A549 (cell line): ENCODE results near the gene SNAI3. TPM values are rescaled to one million over a fixed set of nuclear protein-coding genes. Genes with fewer than 3 reads are reported as not detected.

Experiments
- ATAC-seq, 2 experiments: fragments of 200-7000 bp in 1 of 2; fragments of >200 bp in 1 of 2; cut with Nextera tagmentation in 1 of 2; cut with Tn5 transposase in 1 of 2; 3 replicates each; pipeline versions ENCODE4 v1.8.0 to v1.9.1; 2018 to 2020; ENCODE audit warnings: mild to moderate bottlenecking in 1 of 2, moderate library complexity in 1 of 2
- CTCF ChIA-PET: fragments of 300-600 bp; sonication (Branson Sonifier 250); formaldehyde crosslinking; extraction: SDS; loops from one replicate; lab custom pipeline; 2021; ENCODE audit warnings: antibody characterized with exemption, inconsistent platforms; lab: Yijun Ruan, JAX
- POLR2A ChIA-PET: fragments of 350-600 bp; formaldehyde crosslinking; extraction: SDS; loops from one replicate; lab custom pipeline; 2021; ENCODE audit warnings: antibody characterized with exemption, inconsistent platforms; lab: Yijun Ruan, JAX
- DNase-seq, 2 experiments: peaks; one replicate each; pipeline versions ENCODE4 v3.0.0 to v3.0.0-alpha.2; 2011 to 2016; ENCODE audit warnings: low read depth in 1 of 2, low spot score in 1 of 2
- FAIRE-seq: peaks from 2 replicates; lab custom pipeline; 2011; peaks lifted over from hg19 to GRCh38; lab: Jason Lieb, UNC
- H3K27ac ChIP-seq, 2 experiments: fragments of >200 bp; sonication (Bioruptor Twin); formaldehyde crosslinking; 3 replicates each; pipeline ENCODE4 v1.5.1; 2016 to 2017
- H3K4me1 ChIP-seq: fragments of >200 bp; sonication (Bioruptor Twin); formaldehyde crosslinking; 3 replicates; pipeline ENCODE4 v1.6.1; 2016
- H3K4me2 ChIP-seq: fragments of >200 bp; sonication (Bioruptor Twin); formaldehyde crosslinking; 3 replicates; pipeline ENCODE4 v1.6.1; 2016
- H3K4me3 ChIP-seq: fragments of >200 bp; sonication (Bioruptor Twin); formaldehyde crosslinking; 3 replicates; pipeline ENCODE4 v1.5.1; 2016
- H3K9me3 ChIP-seq: fragments of >200 bp; sonication (Bioruptor Twin); formaldehyde crosslinking; 3 replicates; pipeline ENCODE4 v1.6.1; 2016
- CBX8 ChIP-seq: fragments of 200-600 bp; sonication (generic); IDR thresholded peaks from 2 replicates; pipeline ENCODE4 v1.6.1; 2016
- EP300 ChIP-seq, 2 experiments: fragments of >200 bp; sonication (Bioruptor Twin); formaldehyde crosslinking; IDR thresholded peaks; 2 replicates in 1 of 2; 3 replicates in 1 of 2; pipeline ENCODE4 v1.6.1; 2016 to 2017
- ESRRA ChIP-seq: fragments of 150-350 bp; IDR thresholded peaks from 2 replicates; pipeline ENCODE4 v1.6.1; 2014; ENCODE audit warnings: mild to moderate bottlenecking, low read length, borderline replicate concordance
- HEYL ChIP-seq: fragments of 250-450 bp; sonication (Bioruptor Pico); IDR thresholded peaks from 2 replicates; pipeline ENCODE4 v1.8.0; 2021; ENCODE audit warnings: mild to moderate bottlenecking, moderate library complexity
- HOXA7 ChIP-seq: fragments of 250-450 bp; sonication (Bioruptor Pico); IDR thresholded peaks from 2 replicates; pipeline ENCODE4 v1.5.0; 2020; ENCODE audit warnings: mild to moderate bottlenecking, moderate library complexity
- HOXB13 ChIP-seq: fragments of 250-450 bp; sonication (Bioruptor Pico); IDR thresholded peaks from 2 replicates; pipeline ENCODE4 v1.5.0; 2020; ENCODE audit warnings: low read depth, mild to moderate bottlenecking, moderate library complexity
- HOXB5 ChIP-seq: fragments of 250-450 bp; sonication (Bioruptor Pico); IDR thresholded peaks from 2 replicates; pipeline ENCODE4 v1.5.0; 2020; ENCODE audit warnings: mild to moderate bottlenecking, moderate library complexity
- KDM5A ChIP-seq: fragments of 200-600 bp; sonication (generic); IDR thresholded peaks from 2 replicates; pipeline ENCODE4 v1.6.1; 2016; ENCODE audit warnings: antibody characterized with exemption, mild to moderate bottlenecking
- MAFK ChIP-seq: fragments of 450-650 bp; IDR thresholded peaks from 2 replicates; pipeline ENCODE4 v1.6.1; 2014; ENCODE audit not compliant: partially characterized antibody
- NPAS2 ChIP-seq: fragments of 250-450 bp; sonication (Bioruptor Pico); IDR thresholded peaks from 2 replicates; pipeline ENCODE4 v1.8.0; 2022; ENCODE audit warnings: mild to moderate bottlenecking, moderate library complexity, borderline replicate concordance
- POLR2A ChIP-seq: IDR thresholded peaks from 2 replicates; pipeline ENCODE4 v1.6.1; 2012; ENCODE audit warnings: mild to moderate bottlenecking, low read length
- RAD21 ChIP-seq, 2 experiments: fragments of >200 bp in 1 of 2; sonication (Bioruptor Twin) in 1 of 2; formaldehyde crosslinking in 1 of 2; IDR thresholded peaks in 1 of 2; conservative IDR thresholded peaks in 1 of 2; 2 replicates in 1 of 2; 3 replicates in 1 of 2; pipeline ENCODE4 v1.6.1; 2012 to 2018; ENCODE audit warnings: inconsistent platforms in 1 of 2
- RARB ChIP-seq: fragments of 250-450 bp; sonication (Bioruptor Pico); IDR thresholded peaks from 2 replicates; pipeline ENCODE4 v1.8.0; 2021; ENCODE audit warnings: mild to moderate bottlenecking, moderate library complexity
- RNF2 ChIP-seq: fragments of 200-600 bp; sonication (generic); IDR thresholded peaks from 2 replicates; pipeline ENCODE4 v1.6.1; 2016; ENCODE audit warnings: low read depth, mild to moderate bottlenecking, antibody characterized with exemption, moderate library complexity, borderline replicate concordance
- SMC3 ChIP-seq: fragments of >200 bp; sonication (Bioruptor Twin); formaldehyde crosslinking; IDR thresholded peaks from 3 replicates; pipeline ENCODE4 v1.6.1; 2018; ENCODE audit warnings: inconsistent platforms
- SREBF2 ChIP-seq: fragments of 450-650 bp; IDR thresholded peaks from 2 replicates; pipeline ENCODE4 v1.6.1; 2014; ENCODE audit warnings: mild to moderate bottlenecking, moderate library complexity
- TP53 ChIP-seq: fragments of 250-450 bp; sonication (Bioruptor Pico); IDR thresholded peaks from 2 replicates; pipeline ENCODE4 v1.5.0; 2021; ENCODE audit warnings: mild to moderate bottlenecking, moderate library complexity
- WGBS: methylation state at CpG from one replicate; pipeline ENCODE4 v1.1.6; 2017; ENCODE audit errors: missing lambda C conversion rate; 5-methylcytosine and 5-hydroxymethylcytosine counted together
- polyA plus RNA-seq, 4 experiments: library from polyadenylated mRNA; depleted of rRNA in 3 of 4; stranded (reverse); fragments of >200 nt; fragmentation: RNase III in 1 of 4; extraction: RNeasy Plus Mini Kit Qiagen cat#74134 plus additional on column Dnase treatment in 1 of 4; gene quantifications; 2 replicates in 3 of 4; 3 replicates in 1 of 4; pipeline ENCODE4 v1.2.3, GENCODE V29; 2011 to 2017
- TF ChIP-seq, protein P1 (sequence below): IDR thresholded peaks from 2 replicates; pipeline ENCODE4 v1.6.1; 2012
- TF ChIP-seq, protein P2 (sequence below): fragments of >200 bp; sonication (Bioruptor Twin); formaldehyde crosslinking; IDR thresholded peaks from 2 replicates; pipeline ENCODE4 v1.6.1; 2016
- TF ChIP-seq, protein P3 (sequence below): fragments of 200-600 bp; sonication (generic); IDR thresholded peaks from 2 replicates; pipeline ENCODE4 v1.6.1; 2016; ENCODE audit warnings: antibody characterized with exemption, mild to moderate bottlenecking, moderate library complexity
- TF ChIP-seq, protein P4 (sequence below): IDR thresholded peaks from 2 replicates; pipeline ENCODE4 v1.6.1; 2012; ENCODE audit warnings: low read depth, borderline replicate concordance

SNAI3 gene
- polyA plus RNA-seq, 2 of the 4 experiments (the other 2 are of a cell fraction): not detected

DNA sequence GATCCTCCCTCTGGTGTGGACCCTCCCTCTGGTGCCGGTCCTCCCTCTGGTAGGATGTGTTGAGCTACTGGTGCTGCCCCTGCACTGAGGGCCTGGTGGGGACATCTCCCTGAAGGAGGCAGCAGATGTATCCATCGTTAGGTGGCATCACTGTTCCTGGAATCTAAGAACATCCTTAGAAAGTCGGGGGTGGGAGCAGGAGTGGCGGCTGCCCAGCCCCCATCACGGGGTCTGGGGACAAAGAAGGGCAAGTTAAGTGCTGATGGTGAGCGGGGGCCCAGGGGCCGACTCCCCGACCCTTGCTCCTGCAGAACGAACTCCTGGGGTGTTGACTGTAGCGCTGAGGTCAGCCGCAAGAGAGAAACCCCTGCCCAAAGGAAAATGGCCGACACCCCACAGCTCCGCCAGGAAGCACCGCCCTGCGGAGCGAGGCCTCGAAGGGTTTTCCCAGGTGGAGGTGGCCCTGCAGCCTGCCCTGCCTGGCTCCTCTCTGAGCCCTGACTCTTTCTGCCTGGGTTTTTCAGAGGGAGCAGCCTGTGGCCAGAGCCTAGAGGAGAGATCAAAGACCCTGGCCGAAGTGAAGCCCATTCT, 25.5 kb upstream of the SNAI3 start:
- ChIA-PET CTCF (interaction anchor here (1.5 kb wide), 1 partner anchor 25 kb away, joined by 8 read pairs; no protein-coding TSS in a partner anchor), POLR2A (no interaction called here)
- ATAC-seq: peak in 1 of 2 experiments; percentile 40; a peak in 3 of 6 replicates
- 88% methylated on average over 12 of the region's 18 CpGs for WGBS
- peaks cover 7% of the 10 kb centered on the region; the same call in 1 of the 3 replicates for H3K4me1 ChIP-seq
- H3K27ac ChIP-seq: 0 out of 6 replicates have a peak overlapping the region, but pooled peaks of 1 of the 2 experiments have one; percentile 3
- H3K9me3 ChIP-seq: no peaks in the 10 kb centered on the region
- FAIRE-seq: no peak
- peak in 1 of 2 experiments; percentile 40 for DNase-seq
- no peak overlapping the region for H3K4me2 ChIP-seq
- H3K4me3 ChIP-seq: no peak overlapping the region
- TF ChIP-seq KDM5A: no peak
- no peak for TF ChIP-seq POLR2A
- no peak for TF ChIP-seq SMC3
- TF ChIP-seq MAFK: no peak
- TF ChIP-seq ESRRA: no peak
- TF ChIP-seq RAD21 (conservative IDR thresholded peaks at IDR 0.05 in 1 of 2, IDR thresholded peaks at IDR 0.05 in 1 of 2): no peak
- TF ChIP-seq HOXA7 (CRISPR knock-in tag): no peak
- TF ChIP-seq TP53 (CRISPR knock-in tag): no peak
- no peak for TF ChIP-seq HOXB13 (CRISPR knock-in tag)
- TF ChIP-seq SREBF2: no peak
- TF ChIP-seq, protein P1, sequence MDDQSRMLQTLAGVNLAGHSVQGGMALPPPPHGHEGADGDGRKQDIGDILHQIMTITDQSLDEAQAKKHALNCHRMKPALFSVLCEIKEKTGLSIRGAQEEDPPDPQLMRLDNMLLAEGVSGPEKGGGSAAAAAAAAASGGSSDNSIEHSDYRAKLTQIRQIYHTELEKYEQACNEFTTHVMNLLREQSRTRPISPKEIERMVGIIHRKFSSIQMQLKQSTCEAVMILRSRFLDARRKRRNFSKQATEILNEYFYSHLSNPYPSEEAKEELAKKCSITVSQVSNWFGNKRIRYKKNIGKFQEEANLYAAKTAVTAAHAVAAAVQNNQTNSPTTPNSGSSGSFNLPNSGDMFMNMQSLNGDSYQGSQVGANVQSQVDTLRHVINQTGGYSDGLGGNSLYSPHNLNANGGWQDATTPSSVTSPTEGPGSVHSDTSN: no peak
- no peak for TF ChIP-seq CBX8
- no peak for TF ChIP-seq HOXB5 (CRISPR knock-in tag)
- TF ChIP-seq, protein P2, sequence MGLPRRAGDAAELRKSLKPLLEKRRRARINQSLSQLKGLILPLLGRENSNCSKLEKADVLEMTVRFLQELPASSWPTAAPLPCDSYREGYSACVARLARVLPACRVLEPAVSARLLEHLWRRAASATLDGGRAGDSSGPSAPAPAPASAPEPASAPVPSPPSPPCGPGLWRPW: no peak
- TF ChIP-seq, protein P3, sequence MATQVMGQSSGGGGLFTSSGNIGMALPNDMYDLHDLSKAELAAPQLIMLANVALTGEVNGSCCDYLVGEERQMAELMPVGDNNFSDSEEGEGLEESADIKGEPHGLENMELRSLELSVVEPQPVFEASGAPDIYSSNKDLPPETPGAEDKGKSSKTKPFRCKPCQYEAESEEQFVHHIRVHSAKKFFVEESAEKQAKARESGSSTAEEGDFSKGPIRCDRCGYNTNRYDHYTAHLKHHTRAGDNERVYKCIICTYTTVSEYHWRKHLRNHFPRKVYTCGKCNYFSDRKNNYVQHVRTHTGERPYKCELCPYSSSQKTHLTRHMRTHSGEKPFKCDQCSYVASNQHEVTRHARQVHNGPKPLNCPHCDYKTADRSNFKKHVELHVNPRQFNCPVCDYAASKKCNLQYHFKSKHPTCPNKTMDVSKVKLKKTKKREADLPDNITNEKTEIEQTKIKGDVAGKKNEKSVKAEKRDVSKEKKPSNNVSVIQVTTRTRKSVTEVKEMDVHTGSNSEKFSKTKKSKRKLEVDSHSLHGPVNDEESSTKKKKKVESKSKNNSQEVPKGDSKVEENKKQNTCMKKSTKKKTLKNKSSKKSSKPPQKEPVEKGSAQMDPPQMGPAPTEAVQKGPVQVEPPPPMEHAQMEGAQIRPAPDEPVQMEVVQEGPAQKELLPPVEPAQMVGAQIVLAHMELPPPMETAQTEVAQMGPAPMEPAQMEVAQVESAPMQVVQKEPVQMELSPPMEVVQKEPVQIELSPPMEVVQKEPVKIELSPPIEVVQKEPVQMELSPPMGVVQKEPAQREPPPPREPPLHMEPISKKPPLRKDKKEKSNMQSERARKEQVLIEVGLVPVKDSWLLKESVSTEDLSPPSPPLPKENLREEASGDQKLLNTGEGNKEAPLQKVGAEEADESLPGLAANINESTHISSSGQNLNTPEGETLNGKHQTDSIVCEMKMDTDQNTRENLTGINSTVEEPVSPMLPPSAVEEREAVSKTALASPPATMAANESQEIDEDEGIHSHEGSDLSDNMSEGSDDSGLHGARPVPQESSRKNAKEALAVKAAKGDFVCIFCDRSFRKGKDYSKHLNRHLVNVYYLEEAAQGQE: no peak
- no peak for TF ChIP-seq EP300 (IDR thresholded peaks at IDR 0.05)
- no peak for TF ChIP-seq RARB (CRISPR knock-in tag)
- TF ChIP-seq RNF2: no peak
- TF ChIP-seq, protein P4, sequence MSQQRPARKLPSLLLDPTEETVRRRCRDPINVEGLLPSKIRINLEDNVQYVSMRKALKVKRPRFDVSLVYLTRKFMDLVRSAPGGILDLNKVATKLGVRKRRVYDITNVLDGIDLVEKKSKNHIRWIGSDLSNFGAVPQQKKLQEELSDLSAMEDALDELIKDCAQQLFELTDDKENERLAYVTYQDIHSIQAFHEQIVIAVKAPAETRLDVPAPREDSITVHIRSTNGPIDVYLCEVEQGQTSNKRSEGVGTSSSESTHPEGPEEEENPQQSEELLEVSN: no peak
- no peak for TF ChIP-seq NPAS2 (CRISPR knock-in tag)

DNA sequence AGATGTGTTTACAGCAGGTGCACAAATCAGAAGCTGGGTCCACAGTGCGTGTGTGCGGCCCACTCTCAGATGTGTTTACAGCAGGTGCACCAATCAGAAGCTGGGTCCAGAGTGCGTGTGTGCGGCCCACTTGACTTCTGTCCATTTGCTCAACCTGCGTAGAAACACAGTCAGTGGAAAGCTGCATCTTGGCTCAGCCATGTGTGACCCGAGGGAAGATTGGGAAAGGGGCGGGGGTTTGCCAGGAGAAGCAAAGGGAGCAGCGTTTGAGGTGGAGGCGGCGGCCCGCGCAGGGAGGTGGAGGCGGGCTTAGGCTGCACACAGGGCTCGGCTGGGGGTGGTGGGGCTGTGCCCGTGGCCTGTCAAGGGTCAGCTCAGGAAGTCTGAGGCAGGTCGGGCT, 24.2 kb upstream of the SNAI3 start:
- CTCF ChIA-PET: interaction anchor here (1.2 to 2.1 kb wide), 5 partner anchors 8 to 457 kb away, joined by 3 to 8 read pairs (median 4); partner anchors contain the start of gene PIEZO1
- TF ChIP-seq EP300 (IDR thresholded peaks at IDR 0.05) (no peak), HEYL (CRISPR knock-in tag) (no peak)
- TF ChIP-seq, all 56 proteins: peak for 0
- 87% methylated on average over 15 of the region's 16 CpGs for WGBS
- H3K4me1 ChIP-seq: peaks cover 7% of the 10 kb centered on the region; the same call in 1 of the 3 replicates
- FAIRE-seq: no peak
- H3K4me3 ChIP-seq: no peak overlapping the region
- no peak overlapping the region for H3K4me2 ChIP-seq
- POLR2A ChIA-PET: no interaction called here
- ATAC-seq: no peak
- H3K9me3 ChIP-seq: no peaks in the 10 kb centered on the region
- H3K27ac ChIP-seq: no peak overlapping the region
- DNase-seq: no peak
